IMR-90 (cell line): ENCODE data around the gene RAMP3. TPM values are rescaled to one million over a fixed set of nuclear protein-coding genes. Genes with fewer than 3 reads are reported as not detected.

Source experiments
- ATAC-seq: fragments of 200-7000 bp; cut with Tn5 transposase; 2 replicates; pipeline ENCODE4 v1.9.1; 2020; ENCODE audit warnings: low read depth, mild to moderate bottlenecking, moderate library complexity
- BruUV-seq: library from RNA; stranded (reverse); fragments of 400-500 nt; replicated peaks from 2 replicates; lab custom pipeline; 2021; lab: Mats Ljungman, UMichigan
- CTCF ChIA-PET: fragments of 300-600 bp; formaldehyde crosslinking; extraction: SDS; loops from one replicate; lab custom pipeline; 2021; ENCODE audit warnings: antibody characterized with exemption; lab: Yijun Ruan, JAX
- POLR2A ChIA-PET: fragments of 300-600 bp; sonication (Branson Sonifier 250); formaldehyde crosslinking; loops from one replicate; lab custom pipeline; 2022; ENCODE audit warnings: antibody characterized with exemption; ENCODE audit not compliant: unreplicated experiment; lab: Charles Lee
- DNase-seq: peaks from one replicate; pipeline ENCODE4 v3.0.0; 2013
- H2AFZ ChIP-seq: replicated peaks from 2 replicates; pipeline ENCODE3; 2013; ENCODE audit warnings: low read length, mild to moderate bottlenecking; ENCODE audit not compliant: poor library complexity
- H2AK5ac ChIP-seq: 2 replicates; pipeline ENCODE4 v1.6.1; 2013; ENCODE audit warnings: low read depth, low read length, inconsistent platforms
- H2AK9ac ChIP-seq: replicated peaks from 2 replicates; pipeline ENCODE3; 2013; ENCODE audit warnings: mild to moderate bottlenecking, low read depth, low read length, moderate library complexity; ENCODE audit not compliant: poor library complexity
- H2BK120ac ChIP-seq: 2 replicates; pipeline ENCODE4 v1.6.1; 2013; ENCODE audit warnings: low read depth, low read length, inconsistent platforms
- H2BK15ac ChIP-seq: 3 replicates; pipeline ENCODE4 v1.6.1; 2013; ENCODE audit warnings: low read depth, low read length, inconsistent platforms
- H2BK20ac ChIP-seq: 2 replicates; pipeline ENCODE4 v1.6.1; 2013; ENCODE audit warnings: low read depth, mild to moderate bottlenecking, inconsistent platforms, low read length, moderate library complexity
- H2BK5ac ChIP-seq: 2 replicates; pipeline ENCODE4 v1.6.1; 2013; ENCODE audit warnings: mild to moderate bottlenecking, low read depth, low read length, inconsistent platforms; ENCODE audit not compliant: poor library complexity, severe bottlenecking
- H3K14ac ChIP-seq: replicated peaks from 2 replicates; pipeline ENCODE4 v1.6.1; 2013; ENCODE audit warnings: low read depth, low read length, inconsistent platforms
- H3K18ac ChIP-seq: 2 replicates; pipeline ENCODE4 v1.6.1; 2013; ENCODE audit warnings: low read depth, low read length, control low read depth
- H3K23ac ChIP-seq: 2 replicates; pipeline ENCODE4 v1.6.1; 2013; ENCODE audit warnings: low read depth, low read length, inconsistent platforms
- H3K27ac ChIP-seq: 2 replicates; pipeline ENCODE4 v1.5.1; 2013; ENCODE audit warnings: mild to moderate bottlenecking, control low read depth, low read length; ENCODE audit not compliant: insufficient read depth
- H3K27me3 ChIP-seq: 2 replicates; pipeline ENCODE4 v1.6.1; 2013; ENCODE audit warnings: low read length; ENCODE audit not compliant: control insufficient read depth, insufficient read depth
- H3K36me3 ChIP-seq: 2 replicates; pipeline ENCODE4 v1.6.1; 2013; ENCODE audit warnings: low read length, mixed read lengths; ENCODE audit not compliant: control insufficient read depth, insufficient read depth
- H3K4ac ChIP-seq: 2 replicates; pipeline ENCODE4 v1.6.1; 2013; ENCODE audit warnings: low read depth, low read length, inconsistent platforms
- H3K4me1 ChIP-seq: 2 replicates; pipeline ENCODE4 v1.6.1; 2013; ENCODE audit warnings: low read length, mixed read lengths; ENCODE audit not compliant: control insufficient read depth, insufficient read depth
- H3K4me2 ChIP-seq: 2 replicates; pipeline ENCODE4 v1.6.1; 2013; ENCODE audit warnings: low read depth, mild to moderate bottlenecking, control low read depth, low read length, moderate library complexity
- H3K4me3 ChIP-seq: 2 replicates; pipeline ENCODE4 v1.5.1; 2013; ENCODE audit warnings: low read depth, mild to moderate bottlenecking, control low read depth, low read length, moderate library complexity; ENCODE audit not compliant: insufficient read depth
- H3K56ac ChIP-seq: 2 replicates; pipeline ENCODE4 v1.6.1; 2013; ENCODE audit warnings: low read length, inconsistent platforms; ENCODE audit not compliant: insufficient read depth; ENCODE audit errors: extremely low read depth
- H3K79me1 ChIP-seq, 2 experiments: 2 replicates each; pipeline ENCODE4 v1.6.1; 2013; ENCODE audit warnings: low read length in 2 of 2, inconsistent platforms in 1 of 2, low read depth in 1 of 2
- H3K9ac ChIP-seq: 2 replicates; pipeline ENCODE4 v1.6.1; 2013; ENCODE audit warnings: low read depth, low read length, control low read depth
- H3K9me1 ChIP-seq: 2 replicates; pipeline ENCODE4 v1.6.1; 2013; ENCODE audit warnings: low read length, inconsistent platforms; ENCODE audit not compliant: insufficient read depth
- H3K9me3 ChIP-seq: 2 replicates; pipeline ENCODE4 v1.6.1; 2013; ENCODE audit warnings: low read length; ENCODE audit not compliant: control insufficient read depth, insufficient read depth
- H4K20me1 ChIP-seq: 2 replicates; pipeline ENCODE4 v1.6.1; 2013; ENCODE audit warnings: low read length, inconsistent platforms; ENCODE audit not compliant: insufficient read depth
- H4K5ac ChIP-seq: 2 replicates; pipeline ENCODE4 v1.6.1; 2013; ENCODE audit warnings: mild to moderate bottlenecking, low read depth, low read length, control low read depth
- H4K8ac ChIP-seq, 2 experiments: 2 replicates each; pipeline ENCODE4 v1.6.1; 2013; ENCODE audit warnings: low read depth in 2 of 2, low read length in 2 of 2, control low read depth in 1 of 2, inconsistent platforms in 1 of 2
- H4K91ac ChIP-seq: 2 replicates; pipeline ENCODE4 v1.6.1; 2013; ENCODE audit warnings: low read depth, low read length, inconsistent platforms; ENCODE audit not compliant: insufficient read depth
- BHLHE40 ChIP-seq: fragments of 150-350 bp; IDR thresholded peaks from 2 replicates; pipeline ENCODE4 v1.6.1; 2016; ENCODE audit warnings: mild to moderate bottlenecking, low read depth, low read length
- FOS ChIP-seq: fragments of 150-350 bp; IDR thresholded peaks from 2 replicates; pipeline ENCODE4 v1.6.1; 2016; ENCODE audit warnings: low read depth, low read length
- MAFK ChIP-seq: IDR thresholded peaks from 2 replicates; pipeline ENCODE4 v1.6.1; 2012; ENCODE audit warnings: low read depth, low read length, improper control_type of control experiment
- MXI1 ChIP-seq: IDR thresholded peaks from 2 replicates; pipeline ENCODE4 v1.6.1; 2012; ENCODE audit warnings: low read depth, mild to moderate bottlenecking, low read length, moderate library complexity, borderline replicate concordance
- NFE2L2 ChIP-seq: fragments of 150-350 bp; IDR thresholded peaks from 2 replicates; pipeline ENCODE4 v1.6.1; 2016; ENCODE audit warnings: low read depth, mild to moderate bottlenecking, low read length
- POLR2A ChIP-seq: IDR thresholded peaks from 2 replicates; pipeline ENCODE4 v1.6.1; 2012; ENCODE audit warnings: mild to moderate bottlenecking, low read depth, low read length
- RAD21 ChIP-seq: IDR thresholded peaks from 2 replicates; pipeline ENCODE4 v1.6.1; 2012; ENCODE audit warnings: low read length, improper control_type of control experiment
- RCOR1 ChIP-seq: IDR thresholded peaks from 2 replicates; pipeline ENCODE4 v1.6.1; 2012; ENCODE audit warnings: mild to moderate bottlenecking, low read length, improper control_type of control experiment; ENCODE audit not compliant: insufficient replicate concordance
- RFX5 ChIP-seq: IDR thresholded peaks from 2 replicates; pipeline ENCODE4 v1.8.0; 2012; ENCODE audit warnings: low read depth, mild to moderate bottlenecking, low read length, moderate library complexity
- SMC3 ChIP-seq: fragments of 150-350 bp; IDR thresholded peaks from 2 replicates; pipeline ENCODE4 v1.6.1; 2016; ENCODE audit warnings: low read depth, mild to moderate bottlenecking, antibody characterized with exemption, low read length, moderate library complexity
- WGBS, 2 experiments: methylation state at CpG; one replicate each; pipeline versions ENCODE4 v1.1.5 to v1.1.7; 2013; ENCODE audit warnings: missing lambda C conversion rate in 2 of 2; ENCODE audit not compliant: insufficient read length in 1 of 2; ENCODE audit errors: extremely low coverage in 2 of 2; 5-methylcytosine and 5-hydroxymethylcytosine counted together
- dilution Hi-C: fragments of 300-500 bp; cut with HindIII; formaldehyde crosslinking; loops from one replicate; pipeline ENCODE4 v1.14.3; 2018; ENCODE audit warnings: low sequenced_read_pairs; ENCODE audit not compliant: unreplicated experiment
- in situ Hi-C: fragments of 300-500 bp; cut with MboI; formaldehyde crosslinking; loops from 3 replicates; pipeline ENCODE4 v1.14.3; 2019; ENCODE audit warnings: low sequenced_read_pairs, inconsistent platforms, mixed read lengths
- intact Hi-C: fragments of 100-400 bp; cut with micrococcal nuclease; formaldehyde crosslinking; loops from 2 replicates; pipeline ENCODE4 v1.10.0; 2022
- polyA plus RNA-seq, 3 experiments: library from polyadenylated mRNA; depleted of rRNA; stranded (reverse); fragments of >200 nt; gene quantifications; 2 replicates each; pipeline ENCODE4 v1.2.3, GENCODE V29; 2012; ENCODE audit warnings: low replicate concordance in 1 of 3
- total RNA-seq: library from RNA; depleted of rRNA; stranded (reverse); fragments of >200 nt; gene quantifications from 2 replicates; pipeline ENCODE4 v1.2.3, GENCODE V29; 2012
- TF ChIP-seq, protein P1 (sequence below): fragments of 150-350 bp; IDR thresholded peaks from 2 replicates; pipeline ENCODE4 v1.6.1; 2017; ENCODE audit warnings: mild to moderate bottlenecking, antibody characterized with exemption, low read length, low read depth
- TF ChIP-seq, protein P2 (sequence below): conservative IDR thresholded peaks from 2 replicates; pipeline ENCODE4 v1.5.1; 2012; ENCODE audit warnings: mild to moderate bottlenecking, low read depth, low read length, improper control_type of control experiment

The RAMP3 gene
- total and polyA plus RNA-seq, 2 of the 4 experiments (the other 2 are of a cell fraction): not detected

DNA sequence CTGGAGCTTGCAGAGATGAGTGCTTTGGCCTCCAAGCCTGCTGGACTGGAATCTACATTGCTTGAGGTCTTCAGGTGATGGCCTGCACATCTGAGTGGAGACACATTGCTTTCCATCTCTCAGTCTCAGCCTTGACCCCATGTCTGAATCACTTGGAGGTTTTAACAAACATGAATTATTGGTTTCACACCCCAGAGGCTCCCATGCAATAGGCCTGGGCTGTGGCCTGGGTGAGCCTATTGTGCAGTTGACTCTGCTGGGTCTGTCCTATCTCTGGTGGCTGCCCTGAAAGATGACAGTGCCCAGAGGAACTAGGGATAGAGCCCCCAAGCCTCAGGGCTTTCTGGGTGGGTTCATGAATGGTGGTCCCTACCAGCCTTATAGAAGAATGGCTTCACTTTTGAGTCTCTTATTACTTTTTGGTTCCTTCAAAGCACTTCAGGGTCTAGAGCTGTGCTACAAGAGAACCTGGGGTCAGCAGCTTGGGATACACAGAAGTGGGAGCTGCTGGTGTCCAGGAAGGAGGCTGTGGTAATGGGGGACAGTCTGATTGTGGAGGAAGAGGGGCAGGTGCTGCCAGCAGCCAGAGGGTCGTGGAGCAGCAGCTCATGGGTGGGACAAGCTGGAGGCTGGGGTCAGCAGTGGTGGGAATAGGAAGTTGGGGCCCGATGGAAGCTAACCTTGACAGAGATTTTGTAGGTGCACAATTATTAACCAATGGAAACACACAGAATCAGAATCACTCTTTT lies 5.5 kb downstream of the RAMP3 start:
- H2BK15ac ChIP-seq: no peak overlapping the region
- no peak overlapping the region for H2BK20ac ChIP-seq
- H2AFZ ChIP-seq: no peak overlapping the region
- H4K8ac ChIP-seq: no peak overlapping the region
- in situ Hi-C loops (no loop called here), intact Hi-C loops (no loop called here), dilution Hi-C loops (no loop called here)
- H4K91ac ChIP-seq: no peak overlapping the region
- H3K4me1 ChIP-seq: no peaks in the 10 kb centered on the region
- no peak overlapping the region for H3K4me3 ChIP-seq
- no peak overlapping the region for H3K4me2 ChIP-seq
- H4K5ac ChIP-seq: no peak overlapping the region
- no peaks in the 10 kb centered on the region for H3K9me1 ChIP-seq
- no CpG with 5 or more reads among the region's 2 CpGs for WGBS, 2 experiments
- H3K79me1 ChIP-seq: no peaks in the 10 kb centered on the region
- TF ChIP-seq, protein P1, sequence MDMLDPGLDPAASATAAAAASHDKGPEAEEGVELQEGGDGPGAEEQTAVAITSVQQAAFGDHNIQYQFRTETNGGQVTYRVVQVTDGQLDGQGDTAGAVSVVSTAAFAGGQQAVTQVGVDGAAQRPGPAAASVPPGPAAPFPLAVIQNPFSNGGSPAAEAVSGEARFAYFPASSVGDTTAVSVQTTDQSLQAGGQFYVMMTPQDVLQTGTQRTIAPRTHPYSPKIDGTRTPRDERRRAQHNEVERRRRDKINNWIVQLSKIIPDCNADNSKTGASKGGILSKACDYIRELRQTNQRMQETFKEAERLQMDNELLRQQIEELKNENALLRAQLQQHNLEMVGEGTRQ: no peak
- TF ChIP-seq, protein P2, sequence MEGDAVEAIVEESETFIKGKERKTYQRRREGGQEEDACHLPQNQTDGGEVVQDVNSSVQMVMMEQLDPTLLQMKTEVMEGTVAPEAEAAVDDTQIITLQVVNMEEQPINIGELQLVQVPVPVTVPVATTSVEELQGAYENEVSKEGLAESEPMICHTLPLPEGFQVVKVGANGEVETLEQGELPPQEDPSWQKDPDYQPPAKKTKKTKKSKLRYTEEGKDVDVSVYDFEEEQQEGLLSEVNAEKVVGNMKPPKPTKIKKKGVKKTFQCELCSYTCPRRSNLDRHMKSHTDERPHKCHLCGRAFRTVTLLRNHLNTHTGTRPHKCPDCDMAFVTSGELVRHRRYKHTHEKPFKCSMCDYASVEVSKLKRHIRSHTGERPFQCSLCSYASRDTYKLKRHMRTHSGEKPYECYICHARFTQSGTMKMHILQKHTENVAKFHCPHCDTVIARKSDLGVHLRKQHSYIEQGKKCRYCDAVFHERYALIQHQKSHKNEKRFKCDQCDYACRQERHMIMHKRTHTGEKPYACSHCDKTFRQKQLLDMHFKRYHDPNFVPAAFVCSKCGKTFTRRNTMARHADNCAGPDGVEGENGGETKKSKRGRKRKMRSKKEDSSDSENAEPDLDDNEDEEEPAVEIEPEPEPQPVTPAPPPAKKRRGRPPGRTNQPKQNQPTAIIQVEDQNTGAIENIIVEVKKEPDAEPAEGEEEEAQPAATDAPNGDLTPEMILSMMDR: no peak
- TF ChIP-seq MAFK: no peak
- TF ChIP-seq MXI1: no peak
- no peak for TF ChIP-seq RAD21
- TF ChIP-seq SMC3: no peak
- no peak for TF ChIP-seq BHLHE40
- TF ChIP-seq POLR2A: no peak
- no peak for TF ChIP-seq FOS
- TF ChIP-seq NFE2L2: no peak
- no peak for TF ChIP-seq RFX5
- TF ChIP-seq RCOR1: no peak
- H3K9ac ChIP-seq: no peak overlapping the region
- DNase-seq (no peak), ATAC-seq (no peak)
- H3K9me3 ChIP-seq: no peaks in the 10 kb centered on the region
- no peaks in the 10 kb centered on the region for H4K20me1 ChIP-seq
- H2BK5ac ChIP-seq: no peak overlapping the region
- no peak overlapping the region for H3K14ac ChIP-seq
- H2AK9ac ChIP-seq: no peak overlapping the region
- no TSS peak for BruUV-seq
- ChIA-PET POLR2A (no interaction called here), CTCF (no interaction called here)
- no peak overlapping the region for H3K27ac ChIP-seq
- no peak overlapping the region for H2AK5ac ChIP-seq
- H3K23ac ChIP-seq: no peak overlapping the region
- no peak overlapping the region for H2BK120ac ChIP-seq
- no peak overlapping the region for H3K4ac ChIP-seq
- no peak overlapping the region for H3K56ac ChIP-seq
- no peaks in the 10 kb centered on the region for H3K36me3 ChIP-seq
- H3K18ac ChIP-seq: no peak overlapping the region
- peaks cover 31% of the 10 kb centered on the region for H3K27me3 ChIP-seq
